ENCODE data around the gene CDK19. TPM values are rescaled to one million over a fixed set of nuclear protein-coding genes. Genes with fewer than 3 reads are reported as not detected.

CDK19 gene
- polyA plus RNA-seq, 1 experiment = 21.4 TPM

- Histone ChIP-seq H3K9me3 (ENCODE audit: control insufficient read depth, insufficient read depth, low read length) (no peaks in the 10 kb centered on the region), H3K27ac (ENCODE audit: low read depth, low read length) (no peak overlapping the region), H3K27me3 (ENCODE audit: control insufficient read depth, insufficient read depth, low read length) (no peaks in the 10 kb centered on the region), H3K4me3 (ENCODE audit: low read depth, low read length) (no peak overlapping the region)
- ChIA-PET POLR2A (no interaction called here), CTCF (no interaction called here)
- no peak for TF ChIP-seq CTCF (IDR thresholded peaks at IDR 0.05; ENCODE audit: low read depth, low read length)
- no peak for DNase-seq (ENCODE audit: low read depth, low spot score)
Measured at GRCh38 chr6:110564703-110565421, 250.4 kb downstream of the CDK19 start.

- Histone ChIP-seq H3K9me3 (ENCODE audit: control insufficient read depth, insufficient read depth, low read length) (no peaks in the 10 kb centered on the region), H3K27ac (ENCODE audit: low read depth, low read length) (no peak overlapping the region), H3K27me3 (ENCODE audit: control insufficient read depth, insufficient read depth, low read length) (no peaks in the 10 kb centered on the region), H3K4me3 (ENCODE audit: low read depth, low read length) (no peak overlapping the region)
- ChIA-PET POLR2A (no interaction called here), CTCF (no interaction called here)
- TF ChIP-seq CTCF (IDR thresholded peaks at IDR 0.05; ENCODE audit: low read depth, low read length) = no peak
- DNase-seq (ENCODE audit: low read depth, low spot score) = no peak
Measured at GRCh38 chr6:110563711-110564110, 251.6 kb downstream of the CDK19 start.

GRCh38 chr6:110562316-110562915, 252.9 kb downstream of the CDK19 start:
- no peaks in the 10 kb centered on the region for H3K27me3 ChIP-seq (ENCODE audit: control insufficient read depth, insufficient read depth, low read length)
- ChIA-PET POLR2A (no interaction called here), CTCF (no interaction called here)
- H3K4me3 ChIP-seq (ENCODE audit: low read depth, low read length) = no peak overlapping the region
- no peak for DNase-seq (ENCODE audit: low read depth, low spot score)
- H3K27ac ChIP-seq (ENCODE audit: low read depth, low read length) = no peak overlapping the region
- no peaks in the 10 kb centered on the region for H3K9me3 ChIP-seq (ENCODE audit: control insufficient read depth, insufficient read depth, low read length)
- no peak for TF ChIP-seq CTCF (IDR thresholded peaks at IDR 0.05; ENCODE audit: low read depth, low read length)

GRCh38 chr6:110561696-110562095, 253.6 kb downstream of the CDK19 start:
- H3K9me3 ChIP-seq (ENCODE audit: control insufficient read depth, insufficient read depth, low read length) = no peaks in the 10 kb centered on the region
- no peak for DNase-seq (ENCODE audit: low read depth, low spot score)
- CTCF ChIA-PET = no interaction called here
- H3K27ac ChIP-seq (ENCODE audit: low read depth, low read length) = no peak overlapping the region
- no peaks in the 10 kb centered on the region for H3K27me3 ChIP-seq (ENCODE audit: control insufficient read depth, insufficient read depth, low read length)
- POLR2A ChIA-PET = no interaction called here
- no peak for TF ChIP-seq CTCF (IDR thresholded peaks at IDR 0.05; ENCODE audit: low read depth, low read length)
- no peak overlapping the region for H3K4me3 ChIP-seq (ENCODE audit: low read depth, low read length)

- Histone ChIP-seq H3K9me3 (ENCODE audit: control insufficient read depth, insufficient read depth, low read length) (no peaks in the 10 kb centered on the region), H3K27me3 (ENCODE audit: control insufficient read depth, insufficient read depth, low read length) (no peaks in the 10 kb centered on the region), H3K4me3 (ENCODE audit: low read depth, low read length) (no peak overlapping the region), H3K27ac (ENCODE audit: low read depth, low read length) (no peak overlapping the region)
- POLR2A ChIA-PET = interaction anchor here (0.5 kb wide), 1 partner anchor 251 kb away, joined by 4 read pairs; no protein-coding TSS in a partner anchor
- TF ChIP-seq CTCF (IDR thresholded peaks at IDR 0.05; ENCODE audit: low read depth, low read length) = no peak
- no peak for DNase-seq (ENCODE audit: low read depth, low spot score)
- CTCF ChIA-PET = no interaction called here
Measured at GRCh38 chr6:110561008-110561396, 254.3 kb downstream of the CDK19 start.
